Suppressor macrophage treated with lipopolysaccharide for 1 hour (primary cell): ENCODE results near the gene DCTN4.
"Not testable (repeated sequence)": the region's sequence is repeated elsewhere in the genome, so short reads cannot be mapped to it uniquely, and the experiment has no call there.

Experiments used
- DNase-seq, 3 donors: peaks; one replicate each; pipeline ENCODE4 v3.0.0-alpha.2; 2020 to 2022

Gene DCTN4

GRCh38 chr5:150778088-150778516 lies 19.3 kb upstream of the DCTN4 start:
- peak; percentile 40 to 69 (median 64) for DNase-seq

- peak; percentile 82 to 97 (median 89) for DNase-seq
Measured at GRCh38 chr5:150777685-150778084, 18.9 kb upstream of the DCTN4 start.

GRCh38 chr5:150774145-150774544 lies 15.3 kb upstream of the DCTN4 start:
- DNase-seq, result peak in 2 of 3 donors; percentile 42 to 64

GRCh38 chr5:150771034-150771795 lies 12.4 kb upstream of the DCTN4 start:
- DNase-seq, result no peak

DNA sequence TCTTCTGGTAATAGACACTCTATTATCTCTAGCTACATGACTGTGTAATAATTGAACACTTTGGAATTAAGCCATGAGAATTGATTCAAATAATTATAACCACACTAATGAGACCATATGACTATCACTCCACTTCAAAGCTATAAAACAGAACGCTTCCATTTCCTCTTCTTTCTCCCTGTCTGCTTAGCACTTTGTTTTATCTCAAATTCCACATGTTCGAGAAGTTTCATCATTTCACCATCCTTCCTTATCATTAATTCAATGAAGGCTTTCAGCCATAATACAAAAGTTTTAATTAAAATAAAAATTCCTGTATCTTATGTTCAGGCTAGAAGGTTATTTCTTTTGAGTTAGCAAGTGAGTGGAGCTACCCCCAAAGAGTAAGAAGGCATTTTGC lies 7.4 kb upstream of the DCTN4 start:
- no peak for DNase-seq

DNA sequence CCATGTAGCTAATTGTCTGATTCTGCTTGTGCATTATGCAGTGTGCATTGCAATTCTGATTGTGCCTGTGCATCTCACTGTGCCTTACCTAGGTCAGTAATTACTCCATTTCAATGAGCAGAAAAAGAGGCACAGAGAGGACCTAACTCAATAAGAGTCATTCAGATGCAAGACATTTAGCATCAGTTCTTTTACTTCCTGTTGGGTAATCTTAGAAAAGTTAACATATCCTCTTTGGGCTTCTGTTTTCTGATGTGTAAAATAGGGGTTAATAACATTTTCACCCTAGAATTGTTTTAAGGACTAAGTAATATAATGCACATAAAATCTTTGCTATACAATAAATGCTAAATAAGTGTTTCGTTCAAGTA lies 7.0 kb upstream of the DCTN4 start:
- peak in 2 of 3 donors; percentile 62 to 67 for DNase-seq

DNA sequence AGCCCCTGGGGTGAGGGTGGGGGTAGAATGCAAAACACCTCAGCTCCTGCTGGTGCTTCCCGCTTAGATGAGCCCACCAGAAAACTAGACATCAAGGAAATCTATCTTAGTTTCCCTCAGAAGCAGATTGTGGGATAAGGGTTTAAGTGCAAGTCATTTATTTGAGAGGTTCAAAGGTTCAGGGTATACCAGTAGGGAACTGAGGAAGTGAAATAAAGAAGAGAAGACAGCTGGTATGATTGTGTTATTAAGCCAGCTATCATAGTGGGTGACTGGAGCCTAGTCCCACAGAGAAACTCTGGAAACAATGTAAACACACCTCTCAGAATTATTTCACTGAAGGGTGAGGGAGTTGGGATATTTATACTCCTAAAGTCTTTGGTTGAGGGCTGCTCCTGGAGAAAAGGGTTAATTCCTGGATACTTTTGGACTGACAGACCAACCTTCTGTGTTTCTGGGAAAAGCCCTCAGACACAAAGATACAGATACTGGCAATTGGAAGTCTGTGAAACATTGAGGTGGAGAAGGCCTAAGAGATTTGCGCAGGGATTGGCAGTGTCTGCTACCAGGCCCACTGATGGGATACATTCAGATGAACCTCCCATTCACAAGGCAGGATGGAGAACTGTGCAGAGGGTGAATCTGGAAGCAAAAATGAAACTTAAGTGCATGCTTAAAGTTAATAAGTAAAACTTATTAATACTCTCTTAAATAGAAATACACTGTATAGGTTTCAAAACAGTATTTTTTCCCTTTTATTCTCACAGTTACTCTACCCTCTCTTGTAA lies 6.4 kb upstream of the DCTN4 start:
- peak; percentile 22 to 62 (median 46) for DNase-seq

DNA sequence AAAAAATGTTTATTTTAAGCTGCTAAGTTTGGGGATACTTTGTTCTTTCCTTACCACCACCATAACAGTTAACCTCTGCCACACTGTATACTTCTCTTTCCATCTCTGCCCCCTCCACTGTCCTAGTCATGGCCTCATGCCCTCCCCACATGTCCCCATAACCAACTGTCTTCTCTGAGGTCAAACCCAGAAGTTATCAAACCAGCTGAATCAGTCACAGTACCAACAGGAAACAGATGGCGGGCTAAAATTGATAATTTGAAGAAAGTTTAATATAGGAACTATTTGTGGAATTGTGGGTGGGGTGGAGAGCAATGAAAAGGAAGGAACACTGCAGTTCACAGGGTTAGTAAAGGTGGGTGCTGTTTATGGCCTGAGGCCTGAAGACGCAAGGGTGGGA lies 5.7 kb upstream of the DCTN4 start:
- peak; percentile 57 to 79 (median 68) for DNase-seq

GRCh38 chr5:150763023-150763769 lies 4.4 kb upstream of the DCTN4 start:
- DNase-seq, result peak; percentile 85 to 93 (median 91)

- peak; percentile 79 to 86 (median 80) for DNase-seq
Measured at GRCh38 chr5:150762211-150762610, 3.4 kb upstream of the DCTN4 start.

DNA sequence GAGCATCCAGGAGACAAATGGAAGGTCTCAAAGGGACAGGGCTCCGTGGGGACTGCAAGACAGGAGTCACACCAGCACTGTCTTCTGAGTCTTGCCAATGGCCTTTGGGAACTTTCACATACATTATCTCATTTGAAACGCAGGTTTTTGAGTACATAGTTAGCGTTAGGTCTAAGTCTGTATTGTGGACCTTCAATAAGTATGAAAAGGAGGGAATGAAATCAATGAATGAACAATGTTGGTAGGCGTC lies 442 bp upstream of the DCTN4 start:
- DNase-seq, result no peak

GRCh38 chr5:150758203-150758530 lies 650 bp downstream of the DCTN4 start:
- DNase-seq, result no peak

DNA sequence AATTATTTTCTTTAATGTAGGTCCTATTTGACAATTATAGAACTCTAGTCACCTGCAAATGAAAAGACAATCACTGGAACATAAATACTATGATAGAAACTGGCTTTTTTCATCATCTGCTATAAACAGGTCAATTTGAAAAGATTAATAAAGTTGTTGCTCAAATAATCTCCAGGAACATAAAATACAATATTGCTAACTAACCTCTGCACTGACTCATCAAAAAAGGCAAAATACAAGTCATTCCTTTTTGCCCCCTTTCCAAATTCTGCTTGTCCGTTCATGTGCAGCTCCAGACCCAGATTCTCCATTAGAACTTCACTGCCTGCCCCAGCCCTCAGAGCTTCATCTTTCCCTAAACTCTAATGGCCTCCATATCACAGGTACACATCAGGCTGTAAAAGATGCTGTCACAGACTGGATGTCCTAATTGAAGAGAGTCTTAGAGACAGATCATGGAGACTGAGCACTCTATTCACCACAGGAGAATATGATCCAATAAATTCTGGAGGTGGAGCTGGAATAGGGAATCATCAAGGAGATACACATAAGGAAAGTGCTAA lies 1.6 kb downstream of the DCTN4 start:
- no peak for DNase-seq

DNA sequence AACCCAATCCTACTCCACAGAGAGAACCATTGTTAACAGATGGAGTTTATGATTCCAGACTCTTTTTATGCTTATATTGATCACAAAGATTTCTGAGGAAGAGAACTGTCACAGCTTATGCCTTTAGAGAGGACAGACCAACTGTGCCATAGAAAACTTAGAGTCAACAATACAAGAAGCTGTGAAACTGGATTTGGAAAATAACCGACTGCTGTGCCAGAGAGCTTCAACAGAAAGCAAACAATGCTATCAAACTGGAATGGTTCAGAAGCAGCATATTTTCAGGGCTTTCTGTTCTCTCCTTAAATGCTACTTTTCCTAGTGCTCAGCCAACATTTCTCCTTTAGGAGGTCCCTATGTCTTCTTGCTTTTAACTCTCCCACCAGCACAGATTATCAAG lies 5.0 kb downstream of the DCTN4 start:
- no peak for DNase-seq

GRCh38 chr5:150753463-150753862 lies 5.4 kb downstream of the DCTN4 start:
- DNase-seq, result no peak

DNA sequence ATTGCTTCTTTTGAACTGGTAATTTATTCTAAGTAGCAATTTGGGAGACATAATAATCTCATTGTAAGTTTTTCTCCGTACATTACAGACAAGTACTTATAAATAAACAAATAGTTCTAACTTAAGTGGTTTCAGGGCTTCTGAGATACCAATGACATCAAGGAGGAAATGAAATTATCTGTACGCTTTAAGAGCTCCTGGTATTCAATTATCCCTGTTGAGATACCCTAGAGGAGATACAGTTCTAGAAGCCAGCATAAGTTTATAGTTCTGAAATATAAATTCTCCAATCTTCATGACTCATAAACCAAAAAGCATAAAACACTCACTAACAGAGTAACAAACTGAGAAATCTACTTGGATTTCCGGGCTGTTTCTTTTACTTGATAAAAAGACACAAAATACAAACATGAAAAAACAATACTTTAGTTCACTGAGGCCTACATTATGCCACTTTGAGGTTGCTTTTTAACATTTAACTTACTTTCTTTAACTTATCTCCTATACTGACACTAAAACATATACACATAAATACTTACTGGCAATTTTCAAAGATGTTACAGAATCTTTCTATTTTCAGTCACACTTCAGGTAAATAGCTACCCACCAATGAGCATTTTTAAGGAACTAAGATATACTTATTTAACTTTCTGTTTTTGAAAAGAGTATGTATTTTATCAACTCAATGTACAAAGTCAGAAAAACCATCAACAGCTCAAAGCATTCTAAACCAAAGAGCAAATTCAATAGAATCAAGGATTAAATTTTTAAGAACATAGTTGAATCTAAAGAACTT lies 7.5 kb downstream of the DCTN4 start:
- DNase-seq, result no peak

DNA sequence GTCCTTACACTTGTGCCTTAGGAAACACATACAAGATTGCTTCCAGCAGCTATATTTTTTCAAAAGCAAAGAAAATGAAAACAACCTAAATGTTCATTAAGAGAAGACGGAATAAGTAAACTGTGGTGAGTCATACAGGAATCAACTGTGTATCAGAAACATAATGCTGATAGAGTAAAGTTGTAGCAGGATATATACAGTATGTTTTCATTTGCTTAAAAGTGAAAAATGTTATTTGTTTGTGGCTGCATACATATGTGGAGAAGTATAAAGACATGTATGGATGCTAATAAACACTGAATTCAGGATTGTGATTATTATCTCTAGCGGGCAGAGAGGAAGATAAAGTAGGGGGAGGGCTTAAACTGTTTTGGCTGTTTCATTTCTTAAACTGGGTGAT lies 8.3 kb downstream of the DCTN4 start:
- DNase-seq, result no peak

DNA sequence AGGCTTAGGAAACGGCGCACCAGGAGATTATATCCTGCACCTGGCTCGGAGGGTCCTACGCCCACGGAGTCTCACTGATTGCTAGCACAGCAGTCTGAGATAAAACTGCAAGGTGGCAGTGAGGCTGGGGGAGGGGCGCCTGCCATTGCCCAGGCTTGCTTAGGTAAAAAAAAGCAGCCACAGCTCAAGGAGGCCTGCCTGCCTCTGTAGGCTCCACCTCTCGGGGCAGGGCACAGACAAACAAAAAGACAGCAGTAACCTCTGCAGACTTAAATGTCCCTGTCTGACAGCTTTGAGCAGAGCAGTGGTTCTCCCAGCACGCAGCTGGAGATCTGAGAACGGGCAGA lies 15.7 kb downstream of the DCTN4 start:
- not testable (repeated sequence) for DNase-seq

- peak in 1 of 3 donors; percentile 53 for DNase-seq
Measured at GRCh38 chr5:150742455-150743141, 16.2 kb downstream of the DCTN4 start.

DNA sequence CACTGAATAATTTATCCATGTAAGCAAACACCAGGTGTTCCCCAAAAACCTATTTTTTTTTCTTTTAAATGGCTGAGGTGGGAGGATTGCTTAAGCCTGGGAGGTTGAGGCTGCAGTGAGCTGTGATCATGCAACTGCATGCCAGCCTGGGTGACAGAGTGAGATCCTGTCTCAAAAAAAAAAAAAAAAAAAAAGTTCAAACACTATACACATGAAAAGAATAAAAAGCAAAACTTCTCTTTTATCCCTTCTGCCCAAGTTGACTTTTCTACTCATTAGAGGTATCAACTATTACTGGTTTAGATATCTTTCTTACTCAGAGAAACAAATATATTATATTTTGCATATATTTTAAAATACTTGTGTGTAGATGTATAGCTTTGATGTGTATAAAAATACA lies 17.8 kb downstream of the DCTN4 start:
- no peak for DNase-seq

- no peak for DNase-seq
Measured at GRCh38 chr5:150738862-150739261, 20.0 kb downstream of the DCTN4 start.
